Measurements from ENCODE around the gene TRIM62. TPM values are rescaled to one million over a fixed set of nuclear protein-coding genes. Genes with fewer than 3 reads are reported as not detected.

The TRIM62 gene
- total RNA-seq, 2 donors from 2014 or later, result 13.3 to 18.1 TPM

DNA sequence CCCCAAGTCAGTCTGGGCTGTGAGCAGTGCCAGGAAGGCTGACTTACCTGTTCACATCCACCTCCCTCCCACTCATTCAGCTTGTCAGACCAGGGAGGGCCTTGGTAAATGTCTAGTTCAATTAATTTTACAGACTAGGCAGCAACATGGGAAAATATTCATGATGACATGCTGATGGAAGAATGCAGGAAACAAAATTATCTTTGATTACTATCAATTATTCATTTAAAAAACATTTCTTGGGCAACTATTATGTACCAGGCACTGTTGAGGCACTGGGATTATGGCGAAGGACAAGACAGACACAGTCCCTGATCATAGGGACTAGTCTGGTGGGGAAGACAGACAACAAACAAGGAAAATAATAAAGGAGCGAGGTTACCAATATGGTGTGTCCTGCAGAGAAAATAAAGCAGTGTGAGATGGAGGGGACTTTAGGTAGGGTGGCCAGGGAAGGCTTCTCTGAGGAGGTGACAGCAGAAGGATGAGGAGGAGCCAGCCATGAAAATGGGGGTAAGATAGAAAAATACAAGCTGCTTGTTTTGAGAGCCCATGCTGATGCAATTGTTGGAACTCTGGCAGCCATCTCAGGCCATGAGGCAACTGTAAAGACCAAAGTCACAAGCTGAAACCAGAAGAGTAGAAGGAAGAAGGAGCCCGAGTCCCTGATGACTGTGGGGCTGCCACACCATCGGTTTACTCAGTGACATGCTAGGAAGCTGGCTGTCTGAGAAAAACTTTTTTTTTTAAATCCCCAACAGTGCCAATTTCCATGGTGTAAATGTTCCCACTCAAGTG, 14.0 kb downstream of the TRIM62 start:
- Histone ChIP-seq H3K27ac (no peak overlapping the region), H3K4me1 (replicated peaks) (no peaks in the 10 kb centered on the region), H3K9me3 (no peaks in the 10 kb centered on the region), H3K4me3 (no peak overlapping the region), H3K36me3 (no peaks in the 10 kb centered on the region), H3K27me3 (replicated peaks; ENCODE audit: insufficient read depth) (no peaks in the 10 kb centered on the region)
- intact Hi-C loops (cut with DNase I), result no loop called here
- WGBS, result 92% methylated on average over 4 of the region's 4 CpGs
- TF ChIP-seq POLR2A (IDR thresholded peaks at IDR 0.05), result no peak
- TF ChIP-seq POLR2AphosphoS5 (IDR thresholded peaks at IDR 0.05), result no peak
- TF ChIP-seq, protein P1, sequence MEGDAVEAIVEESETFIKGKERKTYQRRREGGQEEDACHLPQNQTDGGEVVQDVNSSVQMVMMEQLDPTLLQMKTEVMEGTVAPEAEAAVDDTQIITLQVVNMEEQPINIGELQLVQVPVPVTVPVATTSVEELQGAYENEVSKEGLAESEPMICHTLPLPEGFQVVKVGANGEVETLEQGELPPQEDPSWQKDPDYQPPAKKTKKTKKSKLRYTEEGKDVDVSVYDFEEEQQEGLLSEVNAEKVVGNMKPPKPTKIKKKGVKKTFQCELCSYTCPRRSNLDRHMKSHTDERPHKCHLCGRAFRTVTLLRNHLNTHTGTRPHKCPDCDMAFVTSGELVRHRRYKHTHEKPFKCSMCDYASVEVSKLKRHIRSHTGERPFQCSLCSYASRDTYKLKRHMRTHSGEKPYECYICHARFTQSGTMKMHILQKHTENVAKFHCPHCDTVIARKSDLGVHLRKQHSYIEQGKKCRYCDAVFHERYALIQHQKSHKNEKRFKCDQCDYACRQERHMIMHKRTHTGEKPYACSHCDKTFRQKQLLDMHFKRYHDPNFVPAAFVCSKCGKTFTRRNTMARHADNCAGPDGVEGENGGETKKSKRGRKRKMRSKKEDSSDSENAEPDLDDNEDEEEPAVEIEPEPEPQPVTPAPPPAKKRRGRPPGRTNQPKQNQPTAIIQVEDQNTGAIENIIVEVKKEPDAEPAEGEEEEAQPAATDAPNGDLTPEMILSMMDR (IDR thresholded peaks at IDR 0.05), result no peak
- no peak for DNase-seq (ENCODE audit: low spot score)

DNA sequence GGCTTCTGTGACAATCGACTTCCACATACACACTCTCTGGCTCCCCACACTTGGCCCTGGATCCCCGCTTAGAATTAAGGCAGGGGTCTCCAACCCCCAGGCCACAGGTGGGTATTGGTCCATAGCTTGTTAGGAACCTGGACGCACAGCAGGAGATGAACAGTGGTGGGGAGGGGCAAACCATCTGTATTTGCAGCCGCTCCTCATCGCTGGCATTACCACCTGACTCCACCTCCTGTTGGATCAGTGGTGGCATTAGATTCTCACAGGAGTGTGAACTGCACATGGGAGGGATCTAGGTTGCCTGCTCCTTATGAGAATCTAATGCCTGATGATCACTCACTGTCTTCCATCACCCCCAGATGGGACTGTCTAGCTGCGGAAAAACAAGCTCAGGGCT, 16.0 kb downstream of the TRIM62 start:
- Histone ChIP-seq H3K27ac (no peak overlapping the region), H3K27me3 (replicated peaks; ENCODE audit: insufficient read depth) (no peaks in the 10 kb centered on the region), H3K4me1 (replicated peaks) (no peaks in the 10 kb centered on the region), H3K4me3 (no peak overlapping the region), H3K9me3 (no peaks in the 10 kb centered on the region), H3K36me3 (no peaks in the 10 kb centered on the region)
- TF ChIP-seq POLR2A (IDR thresholded peaks at IDR 0.05) (no peak), POLR2AphosphoS5 (IDR thresholded peaks at IDR 0.05) (no peak)
- TF ChIP-seq, protein P1 (IDR thresholded peaks at IDR 0.05), result no peak
- no peak for DNase-seq (ENCODE audit: low spot score)
- WGBS, result 97% methylated on average over 6 of the region's 6 CpGs
- intact Hi-C loops (cut with DNase I), result no loop called here

DNA sequence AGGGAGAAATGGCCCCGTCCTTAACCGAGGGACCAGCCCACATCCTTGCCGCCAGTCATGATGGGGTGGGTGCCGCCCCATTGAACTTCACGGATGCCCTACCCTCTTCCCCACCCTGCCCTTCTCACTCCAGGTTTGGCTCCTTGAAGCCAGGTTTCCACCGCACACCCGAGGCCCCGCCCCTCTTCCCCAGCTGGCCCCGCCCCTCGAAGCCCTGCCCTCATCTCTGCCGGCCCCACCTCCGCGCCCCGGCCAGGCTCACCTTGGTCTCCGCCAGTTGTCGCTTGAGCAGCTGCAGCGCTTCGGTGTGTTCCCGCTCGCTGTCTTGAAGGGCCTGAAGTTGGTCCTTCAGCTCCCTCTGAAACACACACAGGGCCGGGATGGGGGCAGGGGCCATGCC, 16.6 kb downstream of the TRIM62 start:
- Histone ChIP-seq H3K27ac (no peak overlapping the region), H3K4me3 (no peak overlapping the region), H3K27me3 (replicated peaks; ENCODE audit: insufficient read depth) (no peaks in the 10 kb centered on the region), H3K9me3 (no peaks in the 10 kb centered on the region), H3K4me1 (replicated peaks) (no peaks in the 10 kb centered on the region), H3K36me3 (no peaks in the 10 kb centered on the region)
- intact Hi-C loops (cut with DNase I), result no loop called here
- WGBS, result 80% methylated on average over 21 of the region's 21 CpGs
- TF ChIP-seq POLR2A (IDR thresholded peaks at IDR 0.05), result no peak
- TF ChIP-seq POLR2AphosphoS5 (IDR thresholded peaks at IDR 0.05), result no peak
- TF ChIP-seq, protein P1 (IDR thresholded peaks at IDR 0.05), result no peak
- DNase-seq (ENCODE audit: low spot score), result no peak

DNA sequence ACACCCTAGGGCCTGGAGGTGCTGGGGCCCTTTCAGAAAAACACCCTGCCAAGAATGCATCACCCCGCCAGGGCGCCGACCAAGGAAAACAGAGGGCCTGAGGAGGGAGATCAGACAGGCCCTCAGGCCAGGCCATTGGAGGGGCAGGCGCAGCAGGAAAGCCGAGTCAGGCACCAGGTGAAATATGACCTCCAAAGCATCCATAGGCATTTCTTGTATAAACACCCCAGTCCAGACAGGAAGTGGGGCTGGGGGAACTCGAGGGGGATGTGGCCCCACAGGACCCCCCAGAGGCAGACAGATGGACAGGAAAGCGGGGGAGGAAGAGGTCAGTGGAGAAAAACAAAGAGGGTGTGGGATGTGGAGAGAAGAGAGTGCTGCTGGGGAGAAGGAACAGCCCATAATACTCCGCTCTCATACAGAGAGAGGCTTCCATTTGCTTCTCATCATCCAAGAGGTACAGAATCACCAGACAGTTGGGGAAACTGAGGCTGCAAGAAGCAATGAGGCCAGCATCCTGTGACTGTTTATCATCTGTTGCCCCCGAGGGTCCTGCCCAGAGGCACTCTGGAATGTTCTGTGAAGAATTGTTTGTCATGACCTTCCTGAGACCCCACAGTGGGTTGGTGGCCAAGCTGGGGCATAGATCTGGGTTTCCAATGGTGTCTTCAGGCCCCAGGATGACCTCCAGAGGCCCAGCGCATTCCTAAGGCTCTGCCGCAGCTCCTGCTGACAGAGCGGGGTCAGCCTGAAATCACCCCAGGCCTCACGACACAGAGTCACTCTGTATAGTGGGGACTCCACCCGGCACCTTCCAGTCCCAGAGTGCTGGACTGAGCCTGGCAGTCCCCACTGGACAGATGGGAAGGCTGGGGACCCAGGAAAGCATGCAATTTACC, 18.0 kb downstream of the TRIM62 start:
- H3K9me3 ChIP-seq, result no peaks in the 10 kb centered on the region
- no peak for TF ChIP-seq POLR2AphosphoS5 (IDR thresholded peaks at IDR 0.05)
- intact Hi-C loops (cut with DNase I), result no loop called here
- H3K36me3 ChIP-seq, result no peaks in the 10 kb centered on the region
- no peak overlapping the region for H3K4me3 ChIP-seq
- H3K4me1 ChIP-seq (replicated peaks), result no peaks in the 10 kb centered on the region
- H3K27ac ChIP-seq, result no peak overlapping the region
- no peak for DNase-seq (ENCODE audit: low spot score)
- no peaks in the 10 kb centered on the region for H3K27me3 ChIP-seq (replicated peaks; ENCODE audit: insufficient read depth)
- WGBS, result 69% methylated on average over 14 of the region's 14 CpGs

DNA sequence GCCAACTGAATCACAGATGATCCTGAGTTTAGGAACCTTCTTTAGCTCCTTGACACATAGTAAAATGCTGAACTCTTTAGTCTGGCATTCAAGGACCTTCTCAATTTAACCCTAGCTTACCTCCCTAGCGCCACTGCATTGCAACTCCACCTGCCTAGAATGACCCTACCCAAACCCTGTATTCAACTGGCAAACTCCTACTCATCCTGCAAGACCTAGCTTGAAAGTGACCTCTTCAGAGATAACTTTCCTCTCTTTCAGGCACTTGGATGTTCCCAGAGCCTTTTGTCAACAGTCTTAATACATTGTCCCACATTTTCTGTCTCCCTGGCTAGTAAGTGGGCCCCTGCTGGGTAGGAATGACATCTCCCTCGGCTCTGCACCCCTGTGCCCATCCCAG, 19.7 kb downstream of the TRIM62 start:
- Histone ChIP-seq H3K27me3 (replicated peaks; ENCODE audit: insufficient read depth) (no peaks in the 10 kb centered on the region), H3K27ac (no peak overlapping the region), H3K9me3 (no peaks in the 10 kb centered on the region), H3K4me3 (no peak overlapping the region), H3K36me3 (no peaks in the 10 kb centered on the region), H3K4me1 (replicated peaks) (no peaks in the 10 kb centered on the region)
- TF ChIP-seq, protein P1 (IDR thresholded peaks at IDR 0.05), result no peak
- intact Hi-C loops (cut with DNase I), result no loop called here
- no peak for DNase-seq (ENCODE audit: low spot score)
- WGBS, result 96% methylated on average over 2 of the region's 2 CpGs
